SIG-M5 (cell line): ENCODE measurements around the gene ABAT.
"Not testable (repeated sequence)": the region's sequence is repeated elsewhere in the genome, so short reads cannot be mapped to it uniquely, and the experiment has no call there.

ENCODE experiments used
- DNase-seq: peaks from one replicate; lab custom pipeline; 2025; lab: John Stamatoyannopoulos, UW

The ABAT gene

DNA sequence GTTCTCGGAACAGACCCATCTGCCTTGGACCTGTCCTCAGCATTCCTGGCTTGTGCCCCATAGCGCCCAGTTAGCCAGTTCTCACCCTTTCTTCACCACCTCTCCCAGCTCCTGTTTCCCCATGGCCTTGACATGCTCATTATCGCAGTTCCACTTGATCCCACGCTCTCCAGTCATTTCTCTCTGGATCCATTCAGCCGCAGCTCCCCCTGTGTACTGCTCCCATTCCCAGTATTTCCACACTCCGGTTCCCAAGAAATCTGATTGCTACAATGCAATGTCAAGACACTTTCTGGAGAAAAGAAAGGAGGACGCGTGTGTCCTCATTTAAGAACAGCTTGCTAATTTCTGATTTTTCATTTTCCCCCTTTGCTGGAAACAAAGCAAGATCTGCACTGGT, 67.7 kb downstream of the ABAT start:
- DNase-seq, result no peak

- DNase-seq, result not testable (repeated sequence)
Observed at GRCh38 chr16:8748944-8749343, 74.5 kb downstream of the ABAT start.

- no peak for DNase-seq
Observed at GRCh38 chr16:8751481-8752311, 77.3 kb downstream of the ABAT start.

GRCh38 chr16:8752706-8753105, 78.3 kb downstream of the ABAT start:
- no peak for DNase-seq

DNA sequence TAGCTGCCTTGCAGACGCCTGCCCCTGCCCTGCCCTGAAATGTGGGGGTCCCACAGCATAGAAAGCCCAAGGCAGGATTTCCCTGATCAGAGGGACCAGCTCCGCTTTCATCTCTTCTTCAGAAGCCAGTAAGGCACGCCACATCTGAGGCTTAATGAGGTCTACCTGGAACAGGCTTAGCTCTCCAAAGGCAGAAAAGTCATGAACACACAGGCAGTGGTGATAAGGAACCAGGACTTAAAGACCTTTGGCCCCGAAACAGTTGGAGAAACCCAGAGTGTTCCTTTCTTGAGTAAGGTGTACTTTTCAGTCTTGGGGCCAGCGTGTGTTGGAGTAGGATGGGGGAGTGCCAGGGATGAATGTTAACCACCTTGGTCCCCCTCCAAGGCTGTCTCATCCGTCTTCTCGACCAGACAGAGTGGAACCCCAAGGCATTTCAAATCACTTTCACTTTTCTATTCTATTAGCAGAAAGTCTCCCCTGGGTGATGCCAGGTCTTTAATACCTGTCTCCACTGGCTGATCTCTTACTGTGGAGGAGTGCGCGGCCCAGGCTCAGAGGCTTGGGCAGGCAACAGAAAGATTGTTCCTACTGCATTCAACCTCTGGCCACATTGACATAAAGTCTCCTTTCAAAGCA, 79.1 kb downstream of the ABAT start:
- DNase-seq, result no peak

DNA sequence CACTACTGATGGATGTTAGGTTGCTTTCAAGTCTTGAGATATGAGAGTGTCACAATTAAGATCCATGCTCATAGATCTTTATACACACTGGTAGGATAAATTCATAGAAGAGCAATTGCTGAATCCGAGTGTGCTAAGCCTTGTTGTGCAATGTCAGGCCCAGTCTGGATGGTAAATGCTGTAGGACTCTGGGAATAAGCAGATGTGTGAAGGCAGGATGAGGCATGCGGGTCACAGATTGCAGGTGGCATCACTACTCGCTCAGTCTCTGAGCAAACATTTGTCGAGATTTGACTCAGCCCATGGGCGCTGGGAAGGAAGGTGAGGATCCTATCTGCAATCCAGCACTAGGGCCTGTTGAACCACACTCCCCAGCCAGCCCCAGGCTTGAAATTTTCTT, 82.3 kb downstream of the ABAT start:
- no peak for DNase-seq

DNA sequence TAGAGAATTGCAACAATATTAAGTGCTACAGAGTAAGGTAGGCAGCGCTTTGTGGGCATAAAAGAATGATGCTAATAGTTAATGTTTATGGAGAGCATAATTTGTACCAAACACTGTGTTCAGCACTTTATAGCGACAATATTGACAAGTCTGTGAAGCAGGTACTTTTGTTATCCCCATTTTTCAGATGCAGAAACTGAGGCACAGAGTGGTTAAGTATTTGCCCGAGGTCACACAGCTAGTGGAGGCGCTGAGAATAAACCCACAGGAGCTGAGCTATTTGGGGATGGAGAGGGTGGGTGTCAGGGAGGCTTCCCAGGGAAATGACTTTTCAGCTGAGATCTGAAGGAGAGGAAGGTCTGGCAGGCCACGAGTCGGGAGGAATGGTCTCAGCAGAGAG, 83.6 kb downstream of the ABAT start:
- no peak for DNase-seq

GRCh38 chr16:8760021-8760420, 85.6 kb downstream of the ABAT start:
- DNase-seq, result no peak

- DNase-seq, result no peak
Observed at GRCh38 chr16:8761078-8761477, 86.7 kb downstream of the ABAT start.

DNA sequence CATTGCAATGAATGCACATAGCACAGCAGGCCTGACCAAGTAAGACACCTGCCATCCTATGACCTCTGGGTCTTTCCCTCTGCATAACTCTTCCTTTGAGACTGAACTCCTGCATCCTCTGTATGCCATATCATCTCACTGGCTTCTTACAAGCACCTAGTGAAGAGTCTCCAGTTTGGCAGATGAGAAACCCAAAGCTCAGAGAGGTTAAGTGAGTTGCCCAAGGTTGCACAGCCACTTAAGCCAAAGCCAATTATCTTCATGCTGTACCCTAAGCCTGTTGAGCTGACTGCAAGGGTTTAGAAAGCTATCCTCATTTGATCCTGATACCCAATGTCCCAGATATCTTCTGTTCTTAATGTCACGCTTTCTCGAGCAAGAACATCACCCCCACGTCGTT, 87.8 kb downstream of the ABAT start:
- no peak for DNase-seq

DNA sequence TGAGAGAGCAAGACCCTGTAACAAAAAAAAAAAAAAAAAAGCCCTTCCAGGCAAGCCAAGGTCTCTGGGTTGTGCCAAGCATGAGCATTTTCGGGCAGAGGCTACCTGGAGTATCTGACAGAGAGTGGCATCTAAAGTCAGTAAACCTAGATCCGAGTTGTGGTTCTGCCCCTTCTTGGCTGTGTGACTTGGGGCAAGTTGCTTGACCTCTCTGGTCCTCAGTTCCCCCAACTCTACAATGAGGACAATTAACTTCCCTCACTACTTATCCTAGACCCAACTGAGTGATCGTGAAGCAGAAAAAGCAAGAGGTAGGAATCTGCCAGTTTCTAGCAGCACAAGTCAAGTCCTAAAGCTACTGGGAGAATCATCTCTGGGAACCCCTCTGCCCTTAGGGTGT, 88.7 kb downstream of the ABAT start:
- no peak for DNase-seq

GRCh38 chr16:8763899-8764298, 89.5 kb downstream of the ABAT start:
- DNase-seq, result no peak

- DNase-seq, result no peak
Observed at GRCh38 chr16:8764525-8765250, 90.3 kb downstream of the ABAT start.

GRCh38 chr16:8767176-8767575, 92.8 kb downstream of the ABAT start:
- no peak for DNase-seq

DNA sequence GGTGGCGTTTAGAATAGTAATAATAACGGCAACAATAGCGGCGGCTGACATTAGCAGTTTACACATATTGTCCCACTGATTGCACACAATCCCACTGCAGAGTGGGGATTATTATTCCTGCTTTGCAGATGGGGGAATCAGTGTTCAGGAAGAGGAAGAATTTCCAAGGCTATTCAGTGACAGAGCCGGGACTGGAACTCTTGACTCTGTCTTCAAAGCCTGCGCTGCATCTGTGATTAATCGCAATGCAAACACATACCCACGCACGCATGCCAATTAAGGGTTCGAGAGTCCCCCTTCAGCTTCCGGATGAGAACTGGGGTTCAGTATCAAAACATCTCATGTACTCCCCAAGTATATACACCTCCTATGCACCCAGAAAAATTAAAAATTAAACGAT, 93.9 kb downstream of the ABAT start:
- DNase-seq, result no peak

DNA sequence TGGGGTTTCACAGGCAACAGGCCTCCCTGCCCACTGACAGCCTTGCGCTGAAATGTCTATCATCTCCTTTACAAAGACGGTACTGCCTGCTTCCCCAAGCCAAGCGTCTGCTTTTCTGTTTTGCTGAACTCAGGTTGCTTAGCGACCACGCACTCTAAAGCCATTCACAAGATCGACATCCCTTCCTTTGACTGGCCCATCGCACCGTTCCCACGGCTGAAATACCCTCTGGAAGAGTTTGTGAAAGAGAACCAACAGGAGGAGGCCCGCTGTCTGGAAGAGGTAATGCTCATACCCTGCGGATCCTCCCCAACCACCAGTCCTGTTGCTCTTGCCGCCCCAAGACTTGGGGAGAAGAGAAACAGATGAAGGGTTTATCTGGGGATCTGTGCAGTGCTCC, 94.3 kb downstream of the ABAT start:
- no peak for DNase-seq

DNA sequence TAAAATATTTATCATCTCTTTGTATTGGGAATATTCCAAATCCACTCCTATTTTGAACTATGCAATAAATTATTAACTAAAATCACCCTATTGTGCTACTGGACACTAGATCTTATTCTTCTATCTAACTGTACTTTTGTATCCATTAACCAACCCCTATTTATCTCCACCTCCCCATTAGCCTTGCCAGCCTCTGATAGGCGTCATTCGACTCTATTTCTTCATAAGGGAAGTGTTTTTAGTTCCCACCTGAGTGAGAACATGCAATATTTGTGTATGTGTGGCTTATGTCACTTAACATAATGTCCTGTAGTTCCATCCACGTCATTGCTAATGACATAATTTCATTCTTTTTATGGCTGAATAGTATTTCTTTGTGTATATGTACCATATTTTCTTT, 99.1 kb downstream of the ABAT start:
- no peak for DNase-seq

- no peak for DNase-seq
Observed at GRCh38 chr16:8774208-8774607, 99.8 kb downstream of the ABAT start.

- DNase-seq, result no peak
Observed at GRCh38 chr16:8775359-8775758, 100.9 kb downstream of the ABAT start.

GRCh38 chr16:8776129-8776584, 101.7 kb downstream of the ABAT start:
- no peak for DNase-seq

DNA sequence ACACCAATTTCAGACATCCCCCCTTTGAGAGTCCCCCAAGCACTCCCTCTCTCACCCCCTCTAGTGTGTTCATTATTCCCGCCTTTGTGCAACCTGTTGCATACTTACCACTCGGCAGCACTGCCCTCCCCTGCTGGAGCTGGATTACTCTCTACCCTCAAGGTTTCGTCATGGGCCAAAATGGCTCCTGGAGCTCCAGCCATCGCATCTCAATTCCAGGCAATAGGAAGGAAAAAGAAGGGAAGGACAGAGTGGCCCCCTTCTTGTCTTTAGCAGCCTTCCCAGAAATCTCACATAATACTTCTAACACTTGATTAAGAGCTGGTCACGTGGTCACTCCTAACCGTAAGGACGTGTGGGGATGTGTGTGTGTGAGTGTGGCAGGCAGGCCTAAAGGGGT, 102.8 kb downstream of the ABAT start:
- DNase-seq, result no peak

- no peak for DNase-seq
Observed at GRCh38 chr16:8781797-8782196, 107.4 kb downstream of the ABAT start.

DNA sequence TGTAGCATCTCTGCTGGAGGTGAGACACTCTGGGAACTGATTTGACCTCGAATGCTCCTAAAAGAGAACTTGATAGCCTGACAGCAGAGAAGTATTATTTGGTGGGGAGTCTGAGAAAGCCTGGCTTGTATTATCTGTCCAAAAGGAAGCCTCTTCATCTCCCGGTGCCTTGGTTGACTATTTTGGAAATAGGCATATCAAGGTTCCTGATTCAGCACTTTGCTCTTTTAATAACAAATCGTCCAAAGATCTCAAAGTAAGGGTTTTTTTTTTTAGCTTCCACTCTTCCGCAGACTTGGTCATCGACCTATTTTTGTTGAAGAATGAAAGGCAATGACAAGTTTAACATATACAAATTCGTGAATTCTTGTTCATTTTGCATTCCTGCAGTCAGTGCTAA, 108.3 kb downstream of the ABAT start:
- DNase-seq, result no peak
